PFSK-1 (cell line): ENCODE measurements around the gene IRGQ.

Source experiments
- FOXP2 ChIP-seq: optimal IDR thresholded peaks from 2 replicates; pipeline ENCODE3; 2011; ENCODE audit warnings: borderline replicate concordance, control low read depth, inconsistent platforms; ENCODE audit not compliant: insufficient read depth; ENCODE audit errors: extremely low read length, extremely low read depth
- POLR2AphosphoS5 ChIP-seq: IDR thresholded peaks from 2 replicates; pipeline ENCODE4 v1.6.1; 2012; ENCODE audit warnings: low read depth, mild to moderate bottlenecking, control low read depth, low read length, moderate library complexity
- REST ChIP-seq, 2 experiments: IDR thresholded peaks; 2 replicates each; pipeline versions ENCODE4 v1.6.1 to v1.8.0; 2011 to 2012; ENCODE audit warnings: low read depth in 2 of 2, low read length in 2 of 2, control low read depth in 1 of 2, inconsistent platforms in 1 of 2, mild to moderate bottlenecking in 1 of 2, moderate library complexity in 1 of 2; ENCODE audit not compliant: insufficient read depth in 1 of 2
- SIN3A ChIP-seq: IDR thresholded peaks from 2 replicates; pipeline ENCODE4 v1.6.1; 2012; ENCODE audit warnings: mild to moderate bottlenecking, low read length, moderate library complexity, borderline replicate concordance; ENCODE audit not compliant: insufficient read depth
- TAF1 ChIP-seq: IDR thresholded peaks from 2 replicates; pipeline ENCODE4 v1.6.1; 2012; ENCODE audit warnings: low read length, control low read depth, borderline replicate concordance; ENCODE audit not compliant: insufficient read depth

The IRGQ gene

DNA sequence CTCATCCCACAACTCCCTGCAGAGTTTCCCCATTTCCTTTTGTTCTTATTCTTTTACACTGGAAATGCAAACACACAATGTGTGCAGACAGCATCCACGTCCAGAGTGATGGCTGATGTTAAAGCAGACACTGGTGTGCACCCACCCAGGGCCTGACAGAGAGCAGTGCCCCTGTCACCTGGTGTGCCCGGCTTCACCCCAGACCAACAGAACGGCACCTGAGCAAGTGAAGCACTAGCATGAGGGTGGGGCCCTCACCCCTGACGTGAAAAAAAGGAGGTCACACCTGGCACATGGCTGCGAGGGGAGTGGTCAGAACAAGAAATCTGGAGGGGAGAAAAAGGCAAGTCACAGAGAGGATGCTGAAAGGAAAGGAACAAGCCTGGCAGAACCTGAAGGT lies 50.7 kb downstream of the IRGQ start:
- TF ChIP-seq REST (IDR thresholded peaks at IDR 0.05; ENCODE audit: insufficient read depth in 1 of 2, low read depth in 2 of 2, low read length in 2 of 2), result no peak
- TF ChIP-seq FOXP2, result no peak
- TF ChIP-seq POLR2AphosphoS5, result no peak
- TF ChIP-seq SIN3A, result no peak
- TF ChIP-seq TAF1, result no peak

DNA sequence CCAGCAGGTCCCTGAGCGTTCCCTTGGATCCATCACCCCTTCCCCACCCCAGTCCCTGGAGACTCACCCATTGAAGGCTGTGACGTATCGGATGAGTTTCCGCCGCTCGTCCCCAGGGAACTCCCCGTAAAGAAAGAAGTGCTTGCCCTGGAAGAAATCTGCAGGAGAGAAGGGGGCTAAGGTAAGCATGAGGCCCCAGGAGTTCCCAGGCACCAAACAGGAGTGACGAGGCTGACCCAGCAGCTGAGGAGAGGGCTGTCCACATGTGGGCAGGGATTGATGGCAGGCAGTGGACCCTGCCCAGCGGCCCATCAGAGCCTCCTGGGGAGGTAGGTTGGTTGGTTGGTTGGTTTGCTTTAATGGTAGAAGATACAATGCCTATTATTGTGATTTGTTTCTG lies 51.9 kb downstream of the IRGQ start:
- TF ChIP-seq REST (IDR thresholded peaks at IDR 0.05; ENCODE audit: insufficient read depth in 1 of 2, low read depth in 2 of 2, low read length in 2 of 2) (no peak), POLR2AphosphoS5 (no peak), TAF1 (no peak)

GRCh38 chr19:43541920-43542650 lies 53.8 kb downstream of the IRGQ start:
- TF ChIP-seq REST (IDR thresholded peaks at IDR 0.05; ENCODE audit: insufficient read depth in 1 of 2, low read depth in 2 of 2, low read length in 2 of 2) (no peak), SIN3A (no peak), FOXP2 (no peak), TAF1 (no peak), POLR2AphosphoS5 (no peak)

DNA sequence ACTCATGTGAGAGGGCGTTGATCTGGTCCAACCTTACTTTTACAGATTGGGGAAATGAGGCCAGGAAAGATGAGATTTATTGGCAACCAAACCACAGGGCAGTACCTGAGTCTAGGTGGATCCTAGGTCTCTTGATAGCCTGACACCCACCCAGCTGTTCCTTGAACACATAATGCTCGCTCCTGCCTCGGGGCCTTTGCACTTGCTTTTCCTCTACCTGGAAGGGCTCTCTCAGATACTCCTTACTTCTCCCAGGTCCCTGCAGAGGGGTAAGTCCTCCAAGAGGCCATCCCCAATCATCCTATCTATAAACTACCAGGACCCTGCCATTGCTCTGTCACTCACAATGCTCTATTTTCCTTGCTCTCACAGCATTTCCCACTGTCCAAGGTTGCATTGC lies 55.6 kb downstream of the IRGQ start:
- no peak for TF ChIP-seq FOXP2
- TF ChIP-seq REST (IDR thresholded peaks at IDR 0.05; ENCODE audit: insufficient read depth in 1 of 2, low read depth in 2 of 2, low read length in 2 of 2), result no peak
- no peak for TF ChIP-seq TAF1
- no peak for TF ChIP-seq SIN3A

DNA sequence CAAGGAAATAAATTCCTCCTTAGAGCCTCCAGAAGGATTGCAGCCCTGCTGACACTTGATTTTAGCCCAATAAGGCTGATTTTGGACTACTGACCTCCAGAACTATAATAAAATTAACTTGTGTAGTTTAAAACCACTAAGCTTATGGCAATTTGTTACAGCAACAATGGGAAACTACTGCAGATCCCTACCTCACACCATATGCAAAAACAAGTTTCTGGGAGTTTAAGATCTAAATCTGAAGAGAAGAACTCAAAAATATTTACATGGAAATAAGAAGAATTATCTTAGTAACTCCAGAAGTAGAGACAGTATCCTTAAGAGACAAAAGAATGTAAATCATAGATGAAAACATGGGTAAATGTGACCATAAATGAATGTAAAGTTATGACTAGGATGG lies 57.0 kb downstream of the IRGQ start:
- TF ChIP-seq REST (IDR thresholded peaks at IDR 0.05; ENCODE audit: insufficient read depth in 1 of 2, low read depth in 2 of 2, low read length in 2 of 2) (no peak), FOXP2 (no peak), TAF1 (no peak), SIN3A (no peak), POLR2AphosphoS5 (no peak)
